Fibroblast of lung (primary cell): ENCODE measurements around the gene ATP1B2. TPM values are rescaled to one million over a fixed set of nuclear protein-coding genes. Genes with fewer than 3 reads are reported as not detected.

ENCODE experiments used
- DNase-seq, 2 donors: peaks; one replicate each; pipeline versions ENCODE4 v3.0.0 to v3.0.0-alpha.2; 2010; ENCODE audit warnings: low read depth in 2 of 2
- H2AFZ ChIP-seq: 2 replicates; pipeline ENCODE4 v1.5.1; 2012; ENCODE audit warnings: low read length, control low read depth, inconsistent platforms
- H3K27ac ChIP-seq: 2 replicates; pipeline ENCODE4 v1.5.1; 2011; ENCODE audit warnings: low read length, control low read depth; ENCODE audit not compliant: insufficient read depth
- H3K27me3 ChIP-seq: 2 replicates; pipeline ENCODE4 v1.5.1; 2011; ENCODE audit warnings: mild to moderate bottlenecking, low read length; ENCODE audit not compliant: control insufficient read depth, insufficient read depth
- H3K36me3 ChIP-seq: 2 replicates; pipeline ENCODE4 v1.5.1; 2011; ENCODE audit warnings: low read length; ENCODE audit not compliant: control insufficient read depth, insufficient read depth
- H3K4me1 ChIP-seq: 2 replicates; pipeline ENCODE4 v1.5.1; 2011; ENCODE audit warnings: low read length; ENCODE audit not compliant: control insufficient read depth, insufficient read depth; ENCODE audit errors: extremely low read depth
- H3K4me2 ChIP-seq: 2 replicates; pipeline ENCODE4 v1.5.1; 2011; ENCODE audit warnings: low read length, control low read depth; ENCODE audit not compliant: insufficient read depth; ENCODE audit errors: extremely low read depth
- H3K4me3 ChIP-seq, 4 experiments: fragments of 200-600 bp in 1 of 4; sonication (generic) in 1 of 4; replicated peaks in 1 of 4; 2 replicates each; pipeline ENCODE4 v1.5.1; 2011 to 2016; ENCODE audit warnings: low read length in 4 of 4, low read depth in 3 of 4, mild to moderate bottlenecking in 3 of 4, control low read depth in 2 of 4, inconsistent platforms in 1 of 4, mixed read lengths in 1 of 4; ENCODE audit not compliant: insufficient read depth in 1 of 4; ENCODE audit errors: control extremely low read depth in 1 of 4
- H3K79me2 ChIP-seq: 2 replicates; pipeline ENCODE4 v1.5.1; 2012; ENCODE audit warnings: mild to moderate bottlenecking, low read length, inconsistent platforms; ENCODE audit not compliant: control insufficient read depth, insufficient read depth
- H3K9ac ChIP-seq: 2 replicates; pipeline ENCODE4 v1.5.1; 2011; ENCODE audit warnings: mild to moderate bottlenecking, low read length, control low read depth; ENCODE audit not compliant: insufficient read depth
- H3K9me3 ChIP-seq: 2 replicates; pipeline ENCODE4 v1.5.1; 2012; ENCODE audit warnings: low read depth, low read length; ENCODE audit not compliant: control insufficient read depth, insufficient read depth
- H4K20me1 ChIP-seq: 2 replicates; pipeline ENCODE4 v1.5.1; 2011; ENCODE audit warnings: low read length; ENCODE audit not compliant: control insufficient read depth, insufficient read depth; ENCODE audit errors: extremely low read depth
- EZH2 ChIP-seq: IDR thresholded peaks from 2 replicates; pipeline ENCODE4 v1.5.1; 2012; ENCODE audit warnings: low read length, control low read depth, mild to moderate bottlenecking; ENCODE audit errors: missing control alignments
- polyA plus RNA-seq, 2 donors: library from polyadenylated mRNA; depleted of rRNA in 1 of 2; stranded (reverse) in 1 of 2; unstranded in 1 of 2; fragments of >200 nt; gene quantifications; 2 replicates each; pipeline ENCODE4 v1.2.1, GENCODE V29; 2011 to 2012; ENCODE audit warnings: missing spikeins in 1 of 2
- total RNA-seq: library from RNA; depleted of rRNA; stranded (reverse); fragments of >200 nt; gene quantifications from 2 replicates; pipeline ENCODE4 v1.2.1, GENCODE V29; 2014
- TF ChIP-seq, protein P1 (sequence below), 2 donors: IDR thresholded peaks in 1 of 2; conservative IDR thresholded peaks in 1 of 2; 1 replicate in 1 of 2; 2 replicates in 1 of 2; pipeline ENCODE4 v1.5.1; 2011 to 2012; ENCODE audit warnings: low read length in 2 of 2, control low read depth in 1 of 2, inconsistent platforms in 1 of 2, low read depth in 1 of 2, mild to moderate bottlenecking in 1 of 2

ATP1B2 gene
- total and polyA plus RNA-seq, 2 donors (not counting 1 experiment from before 2014, with no cell fraction given) = 0.05 to 0.33 TPM

GRCh38 chr17:7687908-7688807 is 37.4 kb downstream of the ATP1B2 start, which contains the start of gene WRAP53:
WRAP53 (plus strand) TSS chr17:7688477; CDS start chr17:7688649, 172 bp downstream.
- peak within 1 kb of the TSS; percentile 99 for H3K4me2 ChIP-seq
- H3K9me3 ChIP-seq = no peaks in the 10 kb centered on the region
- H4K20me1 ChIP-seq = no peaks in the 10 kb centered on the region
- peak within 1 kb of the TSS; percentile 99 for H3K27ac ChIP-seq
- no peaks in the 10 kb centered on the region for H3K36me3 ChIP-seq
- H3K4me3 ChIP-seq = peak within 1 kb of the TSS; percentile 88 to 98 (median 96)
- H3K79me2 ChIP-seq = peaks cover 27% of the 10 kb centered on the region
- peaks cover 9% of the 10 kb centered on the region for H3K4me1 ChIP-seq
- H3K27me3 ChIP-seq = no peaks in the 10 kb centered on the region
- peak; percentile 99 for DNase-seq
- peak within 1 kb of the TSS; percentile 94 for H3K9ac ChIP-seq
- peak within 1 kb of the TSS; percentile 92 for H2AFZ ChIP-seq
- TF ChIP-seq EZH2 = no peak
- TF ChIP-seq, protein P1, sequence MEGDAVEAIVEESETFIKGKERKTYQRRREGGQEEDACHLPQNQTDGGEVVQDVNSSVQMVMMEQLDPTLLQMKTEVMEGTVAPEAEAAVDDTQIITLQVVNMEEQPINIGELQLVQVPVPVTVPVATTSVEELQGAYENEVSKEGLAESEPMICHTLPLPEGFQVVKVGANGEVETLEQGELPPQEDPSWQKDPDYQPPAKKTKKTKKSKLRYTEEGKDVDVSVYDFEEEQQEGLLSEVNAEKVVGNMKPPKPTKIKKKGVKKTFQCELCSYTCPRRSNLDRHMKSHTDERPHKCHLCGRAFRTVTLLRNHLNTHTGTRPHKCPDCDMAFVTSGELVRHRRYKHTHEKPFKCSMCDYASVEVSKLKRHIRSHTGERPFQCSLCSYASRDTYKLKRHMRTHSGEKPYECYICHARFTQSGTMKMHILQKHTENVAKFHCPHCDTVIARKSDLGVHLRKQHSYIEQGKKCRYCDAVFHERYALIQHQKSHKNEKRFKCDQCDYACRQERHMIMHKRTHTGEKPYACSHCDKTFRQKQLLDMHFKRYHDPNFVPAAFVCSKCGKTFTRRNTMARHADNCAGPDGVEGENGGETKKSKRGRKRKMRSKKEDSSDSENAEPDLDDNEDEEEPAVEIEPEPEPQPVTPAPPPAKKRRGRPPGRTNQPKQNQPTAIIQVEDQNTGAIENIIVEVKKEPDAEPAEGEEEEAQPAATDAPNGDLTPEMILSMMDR (conservative IDR thresholded peaks at IDR 0.05 in 1 of 2, IDR thresholded peaks at IDR 0.05 in 1 of 2; ENCODE audit: low read depth in 1 of 2, low read length in 2 of 2) = peak; percentile 86 to 96

GRCh38 chr17:7688808-7689316 is 38.1 kb downstream of the ATP1B2 start:
- Histone ChIP-seq H3K36me3 (no peaks in the 10 kb centered on the region), H3K27me3 (no peaks in the 10 kb centered on the region), H3K9ac (peak overlapping the region; percentile 62), H3K9me3 (no peaks in the 10 kb centered on the region), H3K27ac (peak overlapping the region; percentile 70), H2AFZ (peak overlapping the region; percentile 92), H3K4me2 (peak overlapping the region; percentile 82), H3K4me3 (peak overlapping the region; percentile 67 to 91 (median 80)), H4K20me1 (no peaks in the 10 kb centered on the region), H3K79me2 (peaks cover 24% of the 10 kb centered on the region), H3K4me1 (peaks cover 9% of the 10 kb centered on the region)
- no peak for DNase-seq
- no peak for TF ChIP-seq EZH2
- TF ChIP-seq, protein P1 (conservative IDR thresholded peaks at IDR 0.05 in 1 of 2, IDR thresholded peaks at IDR 0.05 in 1 of 2; ENCODE audit: low read depth in 1 of 2, low read length in 2 of 2) = no peak

GRCh38 chr17:7695586-7695985 is 44.9 kb downstream of the ATP1B2 start:
- no peak overlapping the region for H3K4me3 ChIP-seq
- H3K79me2 ChIP-seq = no peaks in the 10 kb centered on the region
- no peaks in the 10 kb centered on the region for H4K20me1 ChIP-seq
- H2AFZ ChIP-seq = no peak overlapping the region
- H3K27me3 ChIP-seq = no peaks in the 10 kb centered on the region
- TF ChIP-seq, protein P1 (conservative IDR thresholded peaks at IDR 0.05 in 1 of 2, IDR thresholded peaks at IDR 0.05 in 1 of 2; ENCODE audit: low read depth in 1 of 2, low read length in 2 of 2) = no peak
- no peak for TF ChIP-seq EZH2
- H3K27ac ChIP-seq = no peak overlapping the region
- no peak overlapping the region for H3K9ac ChIP-seq
- DNase-seq = no peak
- no peaks in the 10 kb centered on the region for H3K9me3 ChIP-seq
- H3K36me3 ChIP-seq = peaks cover 2% of the 10 kb centered on the region
- no peaks in the 10 kb centered on the region for H3K4me1 ChIP-seq
- H3K4me2 ChIP-seq = no peak overlapping the region
